Activated CD8-positive, alpha-beta memory T cell treated with anti-CD3 and anti-CD28 coated beads, Interleukin-2, amount 50 U/mL, for 24 hours (primary cell): ENCODE measurements around the gene PIK3R6.
"Not testable (repeated sequence)": the region's sequence is repeated elsewhere in the genome, so short reads cannot be mapped to it uniquely, and the experiment has no call there.

Source experiments
- DNase-seq: peaks from one replicate; pipeline ENCODE4 v3.0.0-alpha.2; 2020; ENCODE audit errors: extremely low read depth

PIK3R6 gene

DNA sequence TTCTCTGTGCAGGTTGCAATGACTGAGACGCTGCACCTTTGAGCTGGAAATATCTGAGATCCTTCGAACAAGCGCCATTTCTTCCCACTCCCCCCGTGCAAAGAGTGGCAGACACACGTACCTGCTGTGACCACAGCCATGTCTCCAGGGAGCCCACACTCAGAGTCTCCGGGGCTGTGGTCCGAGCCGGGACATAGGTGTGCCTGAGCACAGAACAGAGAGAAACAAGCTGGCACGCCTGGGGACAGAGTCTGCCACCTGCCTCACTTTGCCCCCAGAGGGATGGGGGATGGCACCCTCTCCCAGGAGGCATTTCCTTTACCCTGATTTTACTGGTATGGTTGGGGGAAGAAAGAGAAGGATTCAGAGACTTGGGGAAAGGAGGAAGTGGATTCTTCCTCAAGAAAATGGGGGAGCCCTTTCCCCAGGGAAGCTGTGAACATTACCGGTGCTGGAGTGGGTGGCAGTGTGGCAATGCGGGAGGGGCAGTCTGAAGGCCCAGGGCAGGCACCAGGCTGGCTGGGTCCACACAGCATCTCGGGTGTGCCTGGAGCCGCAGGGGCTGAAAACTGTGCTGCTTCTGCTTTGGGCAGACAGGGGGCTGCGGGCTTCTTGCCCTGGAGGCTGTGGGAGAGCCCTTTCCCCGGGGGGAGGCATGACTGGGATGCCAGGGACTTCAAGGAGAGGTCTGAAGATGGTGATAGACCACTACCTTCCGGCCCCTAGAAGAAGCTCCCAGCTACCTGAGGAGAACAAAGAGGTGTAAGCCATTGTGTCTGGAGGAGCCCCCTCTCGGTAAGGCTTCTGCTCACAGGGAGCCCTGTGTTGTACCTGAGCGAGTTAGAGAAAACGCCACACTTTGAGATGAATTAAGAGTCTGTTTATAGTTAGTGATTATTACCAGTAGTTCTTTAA, 6.6 kb upstream of the PIK3R6 start:
- no peak for DNase-seq

DNA sequence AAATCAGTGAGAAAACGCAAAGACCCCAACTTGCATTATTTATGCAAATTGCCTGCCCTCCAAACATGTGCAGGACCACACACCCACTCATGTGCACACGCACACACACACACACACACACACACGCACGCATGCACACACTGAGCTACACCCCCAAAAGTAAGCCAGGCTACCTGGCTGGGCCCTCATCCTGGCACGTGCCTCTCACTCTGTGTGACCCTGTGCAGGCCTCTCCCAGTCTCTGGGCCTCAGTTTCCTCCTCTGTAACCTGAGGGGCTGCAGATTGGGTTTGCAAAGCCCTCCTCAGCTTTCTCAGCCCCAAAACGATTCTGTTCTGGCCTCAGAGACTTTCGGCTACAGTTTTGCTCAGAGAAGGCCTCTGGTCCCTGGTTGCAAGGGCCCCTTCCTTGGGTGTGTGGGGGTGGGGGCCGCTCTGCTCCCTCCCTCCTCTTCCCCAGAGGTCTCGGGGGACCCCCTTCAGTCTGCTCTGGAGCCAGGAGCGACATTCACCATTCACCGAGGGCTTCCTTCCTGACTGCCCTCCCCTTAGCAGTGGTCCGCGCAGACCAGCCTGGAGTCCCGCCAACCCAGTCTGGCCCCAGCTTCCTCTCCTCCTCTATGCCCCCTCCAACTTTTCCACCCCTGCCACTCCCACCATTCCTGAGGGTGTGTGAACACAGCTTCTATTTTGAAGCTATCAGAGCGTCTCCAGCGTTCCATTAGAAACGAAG, 5.4 kb upstream of the PIK3R6 start:
- DNase-seq: no peak

DNA sequence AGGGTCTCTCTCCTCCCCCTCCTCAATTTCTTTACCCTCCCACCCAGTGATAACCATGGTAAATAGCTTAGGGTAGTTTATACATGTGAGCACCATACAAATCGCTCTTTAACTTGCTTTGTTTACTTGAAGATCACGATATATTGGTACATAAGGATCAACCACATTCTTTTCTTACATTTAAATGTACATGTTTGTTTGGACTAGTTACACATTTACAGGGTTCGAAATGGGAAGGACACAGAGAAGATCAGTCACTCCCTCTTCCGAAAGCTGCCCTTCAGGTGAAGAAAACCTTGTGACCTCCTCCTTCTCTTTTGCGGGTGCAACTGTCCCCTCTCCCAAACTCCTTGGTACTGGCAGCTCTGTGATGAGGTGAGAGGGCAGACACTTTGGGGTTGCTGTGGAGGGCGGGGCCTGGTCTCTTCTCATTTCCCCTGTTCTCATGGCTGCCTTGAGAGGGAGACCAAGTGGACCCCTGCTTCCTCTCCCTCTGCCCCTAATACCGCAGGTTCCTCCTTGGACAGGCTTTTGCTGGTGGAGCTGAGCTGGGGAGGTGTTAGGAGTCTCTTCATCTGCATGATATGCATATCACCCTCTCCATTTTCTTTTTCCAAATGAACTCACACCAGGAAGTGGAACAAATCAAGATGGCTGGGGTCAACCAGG, 4.7 kb upstream of the PIK3R6 start:
- DNase-seq: no peak

DNA sequence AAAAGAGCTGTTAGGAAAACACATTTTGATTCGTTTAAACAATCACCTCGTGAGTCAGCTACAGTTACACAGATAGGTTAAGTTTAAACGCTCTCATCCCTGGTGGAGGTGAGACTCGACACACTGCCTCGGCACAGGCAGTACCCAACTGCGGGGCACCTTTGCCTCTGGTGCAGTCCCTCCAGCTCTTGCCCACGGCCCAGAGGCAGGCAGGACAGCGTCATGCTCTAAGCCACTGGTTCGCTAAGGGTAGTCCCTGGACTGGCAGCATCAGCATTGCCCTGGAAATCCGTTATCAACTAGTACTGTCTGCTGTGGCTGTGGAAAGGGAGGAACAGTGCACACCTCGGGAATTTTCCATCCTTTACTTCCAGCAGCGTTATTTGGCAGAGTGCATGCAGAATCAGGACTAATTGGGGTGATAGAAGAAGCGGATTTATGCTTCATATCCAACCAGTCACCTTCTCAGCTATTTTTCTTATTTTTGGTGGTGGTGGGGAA, 3.7 kb upstream of the PIK3R6 start:
- no peak for DNase-seq

DNA sequence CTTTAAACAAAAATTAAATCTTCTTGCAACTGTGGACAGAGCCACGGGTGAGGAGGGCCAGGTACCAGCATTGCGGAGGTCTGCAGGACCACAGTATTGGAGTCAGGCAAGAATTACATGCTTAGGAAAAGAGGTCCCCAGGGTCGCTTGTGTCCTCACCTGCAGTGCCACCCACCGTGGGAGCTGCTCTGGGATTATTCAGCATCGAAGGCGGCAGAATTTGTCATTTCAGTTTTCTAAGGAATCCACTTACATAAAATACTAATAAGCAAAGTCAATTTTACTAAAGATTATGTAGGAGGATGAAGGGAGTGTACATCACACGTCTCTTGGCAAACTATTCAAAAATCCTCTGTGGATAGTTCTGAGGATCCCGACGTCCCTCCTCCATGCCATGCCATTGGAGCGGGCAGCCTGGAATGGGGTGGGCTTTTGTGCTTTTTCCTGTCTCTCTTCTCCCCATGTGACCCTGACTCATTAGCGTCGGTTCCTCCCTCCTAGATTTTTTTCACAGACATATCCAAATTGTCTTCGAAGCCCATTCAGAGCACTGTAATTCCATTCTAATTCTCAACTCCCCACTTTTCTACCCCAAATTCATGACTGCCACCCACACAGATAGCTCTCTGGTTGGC, 3.0 kb upstream of the PIK3R6 start:
- no peak for DNase-seq

DNA sequence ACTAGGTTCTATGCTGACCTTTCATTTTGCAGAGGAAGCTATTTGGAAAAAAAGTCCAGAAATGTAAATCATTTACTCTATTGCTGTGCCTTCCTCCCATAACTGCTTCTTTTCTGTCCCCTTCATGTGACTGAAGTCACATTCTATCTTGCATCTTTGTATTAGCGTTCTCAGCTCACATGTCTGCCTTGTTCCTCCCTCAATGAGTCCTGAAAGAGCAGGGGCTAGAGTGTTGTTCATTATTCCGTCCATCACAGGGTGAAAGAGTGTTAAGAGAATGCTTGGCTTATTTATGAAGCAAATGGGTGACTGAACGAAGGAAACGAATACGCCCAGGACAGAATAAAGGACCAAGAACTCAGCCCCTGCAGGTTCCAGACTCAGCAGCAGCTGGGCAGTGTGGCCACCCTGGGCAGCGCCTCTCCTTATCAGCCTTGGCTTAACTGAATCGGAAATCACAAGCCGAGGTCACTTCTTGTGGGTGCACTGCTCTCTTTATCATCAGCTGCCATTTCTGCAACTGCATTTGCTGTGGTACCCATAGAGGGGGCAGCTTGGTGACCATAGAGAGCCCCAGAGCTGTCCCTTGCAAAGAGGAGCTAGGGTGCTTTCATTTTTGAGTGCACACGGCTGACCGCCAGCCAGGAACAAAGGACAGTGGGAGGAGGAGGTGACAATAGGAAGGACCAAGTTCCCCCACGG, 1.8 kb upstream of the PIK3R6 start:
- DNase-seq: no peak

DNA sequence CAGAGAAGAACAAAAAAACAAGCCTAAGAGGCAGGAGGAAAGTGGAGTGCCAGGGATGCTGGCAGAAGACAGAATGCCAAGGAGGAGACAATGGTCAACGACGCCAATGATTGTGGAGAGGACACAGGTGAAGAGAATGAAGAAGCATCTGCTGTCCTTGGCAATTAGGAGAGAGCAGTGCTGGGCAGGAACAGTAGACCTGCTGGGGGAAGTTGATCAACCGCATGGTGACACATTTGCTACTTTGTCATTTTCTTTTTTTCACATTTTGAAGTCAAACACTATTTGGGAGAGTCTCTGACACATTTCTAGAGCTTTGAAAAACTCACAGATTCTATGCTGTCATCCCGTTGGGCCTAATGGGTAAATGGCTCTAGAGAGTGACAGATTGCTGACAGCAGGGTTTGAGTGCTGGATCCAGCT, 1.1 kb upstream of the PIK3R6 start:
- DNase-seq: no peak

DNA sequence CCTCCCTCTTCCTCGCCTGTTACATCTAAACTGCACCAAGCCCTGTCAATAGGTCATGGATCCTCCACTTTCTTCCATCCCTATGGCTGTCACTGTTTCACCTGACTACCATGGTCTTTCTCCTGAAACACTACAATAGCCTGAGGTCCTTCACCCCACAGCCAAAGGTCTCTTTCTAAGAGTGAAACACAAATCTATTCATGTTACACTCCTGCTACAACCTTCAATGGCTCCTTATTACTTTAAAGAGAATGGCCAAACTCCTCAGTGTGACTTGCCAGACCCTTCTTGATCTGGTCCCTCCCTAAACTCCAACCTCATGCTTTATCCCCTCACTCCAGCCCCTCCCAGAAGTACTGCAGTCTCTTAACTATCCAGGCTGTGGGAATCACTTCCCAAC, 618 bp upstream of the PIK3R6 start:
- DNase-seq: no peak

DNA sequence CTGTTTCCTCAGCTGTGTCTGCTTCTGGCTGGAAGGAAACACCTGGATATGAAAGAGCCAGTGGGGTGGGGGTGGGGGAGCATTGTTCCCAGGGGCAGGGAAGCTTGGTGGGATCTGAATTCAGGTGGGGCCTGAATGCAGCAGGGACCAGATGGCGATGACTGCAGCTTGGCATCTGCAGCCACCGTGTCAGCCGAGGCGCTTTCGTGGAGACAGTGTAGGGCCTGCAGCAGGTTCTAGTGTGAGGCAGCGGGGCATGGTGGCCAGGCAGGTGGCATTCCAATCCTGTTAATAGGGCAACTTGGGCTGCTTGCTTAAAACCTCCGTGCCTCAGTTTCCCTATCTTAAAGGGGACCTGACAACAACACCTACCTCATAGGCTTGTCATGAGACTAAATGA, 1.7 kb downstream of the PIK3R6 start:
- DNase-seq: no peak

DNA sequence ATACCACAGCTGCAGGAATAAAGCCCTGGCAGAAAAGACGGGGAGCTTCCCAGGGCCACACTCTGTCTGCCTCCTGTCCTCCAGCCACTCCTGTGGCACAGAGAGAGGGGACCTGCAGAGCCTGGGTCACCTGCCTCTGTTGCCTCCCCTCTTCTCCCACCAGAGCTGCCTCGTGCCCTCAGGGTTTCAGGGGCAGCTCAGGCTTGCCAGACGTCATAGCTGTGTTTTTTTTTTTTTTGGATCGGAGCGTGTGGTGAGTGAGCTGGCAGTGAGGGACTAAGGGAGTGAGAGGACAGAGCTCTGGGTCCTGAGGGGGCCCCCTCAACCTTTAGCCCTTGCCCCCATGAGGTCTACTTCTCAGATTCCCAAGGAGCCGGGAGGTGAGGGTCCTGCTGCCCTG, 2.1 kb downstream of the PIK3R6 start:
- no peak for DNase-seq

DNA sequence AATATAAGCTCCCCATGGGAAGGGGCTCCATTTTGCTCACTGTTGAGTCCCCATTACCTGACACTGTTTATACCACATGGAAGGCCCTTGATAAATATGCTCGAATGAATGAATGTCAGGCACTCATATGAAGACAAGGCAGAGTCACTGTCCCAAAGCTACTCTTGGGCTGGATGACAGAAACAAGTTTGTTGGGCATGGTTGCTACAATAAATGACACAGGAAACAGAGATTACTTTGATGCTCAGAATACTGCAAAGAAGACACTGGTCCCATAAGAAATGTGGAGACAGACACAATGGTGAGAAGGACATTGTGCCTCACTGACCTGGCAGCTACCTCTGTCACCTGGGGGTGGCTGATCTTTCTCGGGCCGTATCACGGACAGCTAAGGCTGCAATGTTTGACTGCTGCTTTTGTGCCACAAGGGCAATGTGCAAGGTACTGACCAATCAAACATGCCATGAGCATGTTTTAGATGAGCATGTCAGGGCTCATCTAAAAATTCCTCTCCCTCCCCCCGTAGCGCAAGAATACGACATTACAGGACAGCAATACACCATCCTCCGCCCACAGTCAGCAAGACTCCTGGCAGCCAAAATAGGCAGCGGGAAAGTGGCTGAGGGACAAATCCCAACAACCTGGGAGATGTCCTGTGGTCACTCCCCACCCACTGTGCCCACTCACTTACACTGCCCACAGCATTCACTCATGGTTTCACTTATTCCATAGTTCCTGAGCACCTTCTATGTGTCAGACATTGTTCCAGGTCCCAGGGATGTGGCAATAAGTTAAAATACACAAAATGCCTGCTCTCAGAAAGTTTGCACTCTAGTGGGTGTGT, 5.0 kb downstream of the PIK3R6 start:
- DNase-seq: no peak

DNA sequence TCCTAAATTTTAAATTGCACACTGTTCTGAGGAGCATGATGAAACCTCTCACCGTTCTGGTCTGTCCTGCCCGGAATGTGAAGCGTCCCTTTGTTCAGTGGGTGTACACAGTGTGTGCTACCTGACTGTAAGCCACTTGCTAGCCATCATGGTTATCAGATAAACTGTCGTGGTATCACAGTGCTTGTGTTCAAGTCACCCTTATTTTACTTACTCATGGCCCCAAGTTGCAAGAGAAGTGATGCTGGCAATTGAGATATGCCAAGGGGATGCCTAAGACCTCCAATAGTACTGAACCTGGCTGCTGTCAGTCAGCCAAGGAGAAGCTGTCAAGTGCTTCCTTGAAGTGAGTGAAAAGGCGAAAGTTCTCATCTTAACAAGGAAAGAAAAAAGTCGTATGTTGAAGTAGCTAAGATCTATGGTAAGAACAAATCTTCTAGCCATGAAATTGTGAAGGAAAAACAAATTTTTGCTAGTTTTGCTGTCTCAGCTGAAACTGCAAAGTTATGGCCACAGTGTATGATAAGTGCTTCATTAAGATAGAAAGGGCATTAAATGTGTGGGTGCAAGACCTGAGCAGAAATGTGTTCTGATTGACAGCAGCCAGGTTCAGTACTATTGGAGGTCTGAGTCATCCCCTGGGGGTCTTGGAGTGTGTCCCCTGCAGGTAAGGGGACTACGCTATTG, 5.8 kb downstream of the PIK3R6 start:
- no peak for DNase-seq

DNA sequence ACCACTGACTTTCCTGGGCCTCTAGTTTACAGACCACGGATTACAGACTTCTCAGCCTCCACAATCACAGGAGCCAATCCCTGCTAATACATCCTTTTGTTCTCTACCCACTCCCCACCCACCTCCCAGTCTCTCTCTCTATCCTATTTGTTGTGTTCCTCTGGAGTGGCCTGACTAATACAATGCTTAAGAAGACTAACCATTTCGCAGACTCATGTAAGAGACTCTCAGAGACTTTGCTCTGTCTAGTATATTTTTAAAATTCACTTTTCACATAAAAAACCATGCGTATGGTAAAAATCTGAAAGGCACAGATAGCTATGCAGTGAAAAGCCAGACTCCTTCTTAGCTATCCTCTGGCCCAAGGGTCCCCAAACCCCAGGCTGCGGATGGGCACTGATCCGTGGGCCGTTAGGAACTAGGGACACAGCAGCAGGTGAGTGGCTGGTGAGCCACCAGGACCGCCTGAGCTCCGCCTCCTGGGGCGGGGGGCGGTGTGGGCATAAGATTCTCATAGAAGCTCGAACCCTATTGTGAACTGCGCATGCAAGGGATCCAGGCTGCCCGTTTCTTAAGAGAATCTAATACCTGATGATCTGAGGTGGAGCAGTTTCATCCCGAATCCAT, 7.6 kb downstream of the PIK3R6 start:
- no peak for DNase-seq

DNA sequence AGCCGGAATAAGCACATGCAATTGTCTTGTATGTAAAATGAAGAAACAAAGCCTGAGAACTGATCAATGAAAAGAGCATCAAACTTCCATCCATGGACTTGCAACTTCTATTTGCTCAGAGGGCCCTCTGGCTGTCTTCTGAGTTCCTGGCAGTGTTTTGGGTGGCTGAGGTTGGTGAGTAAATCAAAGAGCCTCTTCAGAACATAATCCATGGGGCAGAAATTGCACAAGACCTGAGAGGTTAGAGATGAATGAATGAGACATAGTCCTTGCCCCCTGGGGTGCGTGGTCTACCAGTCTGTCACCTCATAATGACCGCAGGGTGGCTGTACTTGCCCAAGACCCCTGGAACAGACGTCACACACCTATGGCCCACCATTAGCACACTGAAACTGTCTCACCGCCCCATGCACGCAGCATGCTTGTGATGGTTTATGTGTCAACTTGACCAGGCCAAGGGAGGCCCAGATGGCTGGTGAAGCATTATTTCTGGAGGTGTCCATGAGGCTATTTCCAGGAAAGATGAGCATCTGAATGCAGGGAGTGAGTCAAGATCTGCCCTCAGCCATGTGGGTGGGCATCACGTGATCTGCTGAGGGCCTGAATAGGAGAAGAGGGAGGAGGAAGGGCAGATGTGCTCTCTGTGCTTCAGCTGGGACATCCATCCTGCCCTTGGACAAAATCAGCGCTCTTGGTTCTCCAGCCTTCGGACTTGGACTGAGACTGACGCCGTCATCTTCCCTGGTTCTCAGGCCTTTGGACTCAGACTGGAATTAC, 8.3 kb downstream of the PIK3R6 start:
- DNase-seq: no peak

DNA sequence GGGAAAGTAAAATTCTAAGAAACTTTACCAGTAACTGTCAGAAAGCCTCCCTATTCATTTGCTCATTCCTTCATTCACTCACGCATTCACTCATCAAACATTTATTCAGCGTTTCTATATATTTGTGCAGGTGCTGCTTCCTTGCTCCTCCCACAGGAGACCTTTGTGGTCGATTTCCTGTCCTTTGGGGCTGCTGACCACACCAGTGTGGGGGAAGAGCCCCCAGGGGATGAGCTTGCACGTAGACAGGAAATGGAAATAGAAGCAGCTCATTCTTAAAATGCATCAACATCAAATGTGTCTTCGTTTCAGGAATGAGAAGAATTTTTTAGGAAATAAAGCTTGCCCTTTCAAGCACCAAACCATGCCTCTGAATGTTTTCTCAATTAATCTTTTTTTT, 9.6 kb downstream of the PIK3R6 start:
- no peak for DNase-seq

DNA sequence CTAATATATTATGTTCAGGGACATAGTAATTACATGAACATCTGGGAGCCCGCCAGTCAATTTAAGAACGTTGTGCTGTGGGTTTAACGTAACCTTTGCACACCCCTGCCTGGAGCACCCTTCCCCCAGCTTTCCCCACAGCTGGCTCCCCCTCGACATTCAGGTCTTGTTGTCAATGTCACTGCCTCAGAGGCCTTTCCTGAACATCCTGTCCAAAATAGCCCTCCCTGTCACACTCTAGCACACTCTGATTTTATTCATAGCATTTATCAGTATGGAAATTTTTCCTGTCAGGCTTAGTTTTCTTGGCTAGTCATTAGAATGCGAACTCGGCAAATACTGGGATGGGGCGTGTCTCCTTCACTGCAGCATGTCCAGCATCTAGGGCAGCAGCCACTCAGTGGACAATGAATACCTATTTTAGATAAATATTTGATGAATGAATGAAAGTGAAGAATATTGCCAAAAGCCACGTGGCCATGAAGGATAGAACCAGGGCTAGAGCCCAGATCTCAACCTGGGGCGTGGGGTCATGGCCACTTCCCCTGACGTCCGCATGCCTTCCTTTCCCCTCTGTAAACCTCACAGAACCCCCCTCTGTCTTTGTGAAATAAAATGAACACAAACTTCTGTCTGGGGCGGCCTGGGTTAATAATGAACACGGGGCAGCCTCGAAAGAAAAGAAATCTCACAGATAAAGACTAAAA, 10.5 kb downstream of the PIK3R6 start:
- no peak for DNase-seq

DNA sequence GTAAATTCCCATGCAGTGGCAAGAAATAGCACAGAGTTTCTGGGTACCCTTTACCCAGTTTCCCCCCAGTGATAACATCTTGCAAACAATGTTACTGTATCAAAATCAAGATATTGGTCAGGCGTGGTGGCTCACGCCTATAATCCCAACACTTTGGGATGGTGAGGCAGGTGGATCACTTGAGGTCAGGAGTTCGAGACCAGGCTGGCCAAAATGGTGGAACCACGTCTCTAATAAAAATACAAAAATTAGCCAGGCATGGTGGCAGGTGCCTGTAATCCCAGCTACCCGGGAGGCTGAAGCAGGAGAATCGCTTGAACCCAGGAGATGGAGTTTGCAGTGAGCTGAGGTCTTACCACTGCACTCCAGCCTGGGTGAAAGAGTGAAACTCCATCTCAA, 11.3 kb downstream of the PIK3R6 start:
- DNase-seq: not testable (repeated sequence)
